VCaP (cell line): ENCODE data around the gene ARAP2.
"Not testable (repeated sequence)": the region's sequence is repeated elsewhere in the genome, so short reads cannot be mapped to it uniquely, and the experiment has no call there.

Experiments used
- H3K27ac ChIP-seq: fragments of 450-650 bp; 2 replicates; pipeline ENCODE4 v1.5.1; 2017
- TF ChIP-seq, protein P1 (sequence below): fragments of 450-650 bp; conservative IDR thresholded peaks from 2 replicates; pipeline ENCODE4 v1.5.1; 2017; ENCODE audit warnings: mild to moderate bottlenecking, moderate library complexity

ARAP2 gene

GRCh38 chr4:36187723-36188333 is 56.5 kb downstream of the ARAP2 start:
- TF ChIP-seq, protein P1, sequence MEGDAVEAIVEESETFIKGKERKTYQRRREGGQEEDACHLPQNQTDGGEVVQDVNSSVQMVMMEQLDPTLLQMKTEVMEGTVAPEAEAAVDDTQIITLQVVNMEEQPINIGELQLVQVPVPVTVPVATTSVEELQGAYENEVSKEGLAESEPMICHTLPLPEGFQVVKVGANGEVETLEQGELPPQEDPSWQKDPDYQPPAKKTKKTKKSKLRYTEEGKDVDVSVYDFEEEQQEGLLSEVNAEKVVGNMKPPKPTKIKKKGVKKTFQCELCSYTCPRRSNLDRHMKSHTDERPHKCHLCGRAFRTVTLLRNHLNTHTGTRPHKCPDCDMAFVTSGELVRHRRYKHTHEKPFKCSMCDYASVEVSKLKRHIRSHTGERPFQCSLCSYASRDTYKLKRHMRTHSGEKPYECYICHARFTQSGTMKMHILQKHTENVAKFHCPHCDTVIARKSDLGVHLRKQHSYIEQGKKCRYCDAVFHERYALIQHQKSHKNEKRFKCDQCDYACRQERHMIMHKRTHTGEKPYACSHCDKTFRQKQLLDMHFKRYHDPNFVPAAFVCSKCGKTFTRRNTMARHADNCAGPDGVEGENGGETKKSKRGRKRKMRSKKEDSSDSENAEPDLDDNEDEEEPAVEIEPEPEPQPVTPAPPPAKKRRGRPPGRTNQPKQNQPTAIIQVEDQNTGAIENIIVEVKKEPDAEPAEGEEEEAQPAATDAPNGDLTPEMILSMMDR = peak; percentile 91
- no peak overlapping the region for H3K27ac ChIP-seq

DNA sequence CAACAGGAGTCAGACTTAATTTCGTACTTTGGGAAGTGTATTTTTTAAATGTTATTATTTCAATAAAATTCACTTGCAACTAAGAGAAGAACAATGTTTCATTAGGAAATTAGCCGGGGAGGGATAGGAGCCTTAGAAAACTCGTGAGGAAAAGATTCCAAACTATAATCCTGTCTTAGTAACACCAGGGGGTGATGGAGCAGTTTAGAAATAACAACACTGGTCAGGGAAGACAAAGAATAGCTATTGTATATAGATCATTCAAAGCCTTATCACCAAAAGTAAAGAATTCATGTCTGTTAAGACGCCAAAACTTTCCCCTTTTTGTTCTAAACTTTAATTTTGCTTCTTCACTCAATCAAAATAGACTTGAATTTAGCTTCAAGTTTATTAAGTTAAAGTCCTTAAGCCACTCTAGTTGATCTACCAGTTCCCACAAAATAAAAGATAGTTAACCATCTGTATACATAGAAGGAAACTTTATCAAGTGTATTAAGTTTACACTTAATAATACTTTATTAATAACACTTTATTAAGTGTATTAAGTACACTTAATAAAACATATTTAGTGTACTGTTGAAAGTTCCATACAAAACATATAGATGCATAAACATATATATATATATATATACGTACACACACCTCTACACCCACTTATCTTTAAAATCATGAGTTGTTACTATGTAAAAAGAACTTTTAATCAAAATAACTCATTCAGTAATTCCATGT is 60.5 kb downstream of the ARAP2 start:
- H3K27ac ChIP-seq = no peak overlapping the region
- TF ChIP-seq, protein P1 = no peak

GRCh38 chr4:36183232-36183631 is 61.1 kb downstream of the ARAP2 start:
- TF ChIP-seq, protein P1 = no peak
- H3K27ac ChIP-seq = no peak overlapping the region

- H3K27ac ChIP-seq = not testable (repeated sequence)
Observed at GRCh38 chr4:36182315-36182714, 62.0 kb downstream of the ARAP2 start.

DNA sequence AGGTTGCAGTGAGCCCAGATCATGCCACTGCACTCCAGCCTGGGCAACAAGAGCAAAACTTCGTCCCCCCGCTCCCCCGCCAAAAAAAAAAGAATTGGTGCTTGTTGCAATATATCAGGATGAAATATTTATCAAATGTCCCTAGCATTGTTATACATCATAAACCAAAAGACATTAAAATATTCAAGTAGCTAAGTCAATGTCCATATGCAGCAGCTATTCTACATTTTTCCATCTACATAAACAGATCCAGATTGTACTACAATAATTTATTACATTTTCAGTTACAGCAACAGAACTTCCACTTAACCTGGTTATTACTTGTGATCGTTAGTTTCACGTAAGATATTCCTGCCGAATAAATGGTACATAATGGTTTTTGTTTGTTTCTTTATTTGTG is 64.1 kb downstream of the ARAP2 start:
- TF ChIP-seq, protein P1 = no peak
- H3K27ac ChIP-seq = no peak overlapping the region

DNA sequence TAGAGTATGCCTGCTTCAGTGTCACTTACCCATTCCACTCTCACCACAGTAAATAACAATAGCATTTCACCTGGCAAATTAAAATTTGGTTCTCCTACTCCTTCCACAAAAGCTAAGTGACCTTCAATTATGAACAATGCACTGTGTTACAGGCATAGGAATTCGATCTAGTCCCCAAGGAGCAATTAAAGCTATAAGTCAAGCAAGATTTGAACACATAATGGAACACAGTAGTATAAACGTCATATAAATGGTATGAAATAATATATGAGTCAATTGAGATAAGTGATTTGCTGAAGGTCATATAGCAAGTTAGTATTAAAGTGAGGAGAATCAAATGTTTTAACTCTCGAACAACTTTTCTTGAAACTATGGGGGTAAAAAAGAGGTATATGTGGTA is 65.8 kb downstream of the ARAP2 start:
- TF ChIP-seq, protein P1 = no peak
- no peak overlapping the region for H3K27ac ChIP-seq

DNA sequence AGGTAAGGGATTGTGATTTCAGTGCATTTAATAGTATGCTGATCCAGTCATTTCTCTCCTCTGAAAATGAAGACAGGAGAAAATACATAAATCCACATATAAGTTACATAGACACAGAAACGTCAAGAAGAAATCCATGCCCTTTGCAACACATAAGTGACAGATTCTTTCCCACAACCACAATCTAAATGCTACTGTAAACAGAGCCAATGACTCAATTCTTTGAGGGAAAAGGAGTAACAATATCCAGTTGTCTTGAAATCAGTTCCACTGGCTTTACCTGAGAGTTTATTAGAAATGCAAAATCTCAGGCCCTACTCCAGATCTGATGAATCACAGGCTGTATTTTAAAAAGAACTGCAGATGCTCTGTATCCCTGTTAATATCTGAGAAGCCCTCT is 66.4 kb downstream of the ARAP2 start:
- TF ChIP-seq, protein P1 = no peak
- H3K27ac ChIP-seq = no peak overlapping the region

DNA sequence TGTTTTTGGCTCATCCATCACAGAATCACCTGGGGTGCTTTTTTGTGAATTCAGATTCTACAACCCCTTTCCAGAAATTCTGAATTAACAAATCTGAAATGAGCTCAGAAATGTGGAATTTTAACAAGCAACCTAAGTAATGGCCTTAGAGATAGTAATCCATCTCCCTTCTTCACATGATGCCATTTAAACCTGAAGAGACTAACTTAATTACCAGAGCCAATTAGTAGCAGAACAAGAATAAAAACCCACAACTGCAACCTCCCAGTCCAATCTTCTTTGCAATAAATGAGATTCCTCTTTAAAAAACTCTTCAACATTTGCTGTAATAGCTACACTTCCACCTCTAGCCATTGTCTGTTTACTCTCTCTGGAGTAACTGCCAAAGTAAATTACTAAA is 69.7 kb downstream of the ARAP2 start:
- TF ChIP-seq, protein P1 = no peak
- no peak overlapping the region for H3K27ac ChIP-seq
